Erythroblast (primary cell): ENCODE results near the gene ZBTB20.

ENCODE experiments used
- GATA1 ChIP-seq: IDR thresholded peaks from 2 replicates; pipeline ENCODE4 v1.6.1; 2011; ENCODE audit warnings: low read depth, mild to moderate bottlenecking, control low read depth, low read length, moderate library complexity
- POLR2A ChIP-seq: IDR thresholded peaks from 2 replicates; pipeline ENCODE4 v1.6.1; 2011; ENCODE audit warnings: mild to moderate bottlenecking, low read length

DNA sequence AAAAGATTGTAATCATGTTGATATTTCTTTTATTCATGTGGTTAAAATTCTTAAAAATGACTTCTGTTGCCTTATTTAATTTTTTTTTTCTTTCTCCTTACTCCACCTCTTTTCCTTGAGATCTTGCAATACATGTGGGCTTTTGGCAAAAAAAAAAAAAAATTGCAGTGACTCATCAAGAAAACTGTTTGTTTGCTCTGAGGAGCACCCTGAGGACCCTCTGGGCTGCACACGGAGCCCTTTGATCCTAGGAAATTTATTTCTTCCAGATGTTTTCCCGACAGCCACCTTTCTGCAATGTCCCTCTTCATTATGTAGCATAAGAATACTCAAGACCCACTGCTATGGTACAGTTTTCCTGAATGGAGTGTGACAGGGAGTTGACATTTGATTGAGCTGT lies 371.7 kb downstream of the ZBTB20 start:
- TF ChIP-seq POLR2A (no peak), GATA1 (no peak)
